Astrocyte (in vitro differentiated cells and primary cell): ENCODE measurements around the gene MFSD6. TPM values are rescaled to one million over a fixed set of nuclear protein-coding genes. Genes with fewer than 3 reads are reported as not detected.

ENCODE experiments used
- DNase-seq: peaks from one replicate; pipeline ENCODE4 v3.0.0-alpha.2; 2010; ENCODE audit warnings: low read depth
- FAIRE-seq: peaks from 2 replicates; lab custom pipeline; 2011; peaks lifted over from hg19 to GRCh38; lab: Jason Lieb, UNC
- H2AFZ ChIP-seq: 2 replicates; pipeline ENCODE4 v1.6.0; 2012; ENCODE audit warnings: low read depth, low read length, inconsistent platforms
- H3K27ac ChIP-seq: 2 replicates; pipeline ENCODE4 v1.5.1; 2011; ENCODE audit warnings: low read depth, low read length, inconsistent platforms
- H3K27me3 ChIP-seq: 2 replicates; pipeline ENCODE4 v1.6.0; 2011; ENCODE audit warnings: low read length, inconsistent platforms; ENCODE audit not compliant: insufficient read depth
- H3K36me3 ChIP-seq: 2 replicates; pipeline ENCODE4 v1.5.1; 2011; ENCODE audit warnings: low read length, inconsistent platforms; ENCODE audit not compliant: insufficient read depth
- H3K4me1 ChIP-seq: 2 replicates; pipeline ENCODE4 v1.5.1; 2011; ENCODE audit warnings: low read length, inconsistent platforms; ENCODE audit not compliant: insufficient read depth
- H3K4me2 ChIP-seq: 2 replicates; pipeline ENCODE4 v1.6.0; 2012; ENCODE audit warnings: low read length, inconsistent platforms
- H3K4me3 ChIP-seq: 2 replicates; pipeline ENCODE4 v1.5.1; 2011; ENCODE audit warnings: low read depth, mild to moderate bottlenecking, low read length, inconsistent platforms; ENCODE audit not compliant: insufficient read depth
- H3K79me2 ChIP-seq: 2 replicates; pipeline ENCODE4 v1.6.0; 2012; ENCODE audit warnings: mild to moderate bottlenecking, low read length, inconsistent platforms; ENCODE audit not compliant: insufficient read depth
- H3K9ac ChIP-seq: 2 replicates; pipeline ENCODE4 v1.6.0; 2012; ENCODE audit warnings: mild to moderate bottlenecking, low read length, inconsistent platforms
- H3K9me3 ChIP-seq: 2 replicates; pipeline ENCODE4 v1.5.1; 2012; ENCODE audit warnings: low read depth, mild to moderate bottlenecking, low read length, inconsistent platforms; ENCODE audit not compliant: insufficient read depth
- H4K20me1 ChIP-seq: 2 replicates; pipeline ENCODE4 v1.6.0; 2012; ENCODE audit warnings: low read length, inconsistent platforms; ENCODE audit not compliant: insufficient read depth
- H3K27ac Mint-ChIP-seq: one replicate; pipeline ENCODE4 v1.8.0; 2021; ENCODE audit warnings: mild to moderate bottlenecking, mixed read lengths; ENCODE audit not compliant: unreplicated experiment
- H3K27me3 Mint-ChIP-seq: one replicate; pipeline ENCODE4 v1.8.0; 2021; ENCODE audit warnings: low read depth, mixed read lengths; ENCODE audit not compliant: unreplicated experiment
- H3K36me3 Mint-ChIP-seq: one replicate; pipeline ENCODE4 v1.8.0; 2021; ENCODE audit warnings: low read depth, mixed read lengths; ENCODE audit not compliant: unreplicated experiment
- H3K4me1 Mint-ChIP-seq: one replicate; pipeline ENCODE4 v1.8.0; 2021; ENCODE audit warnings: low read depth, mixed read lengths; ENCODE audit not compliant: unreplicated experiment
- H3K4me3 Mint-ChIP-seq: one replicate; pipeline ENCODE4 v1.8.0; 2021; ENCODE audit warnings: mild to moderate bottlenecking, moderate library complexity, mixed read lengths; ENCODE audit not compliant: unreplicated experiment
- H3K9me3 Mint-ChIP-seq: one replicate; pipeline ENCODE4 v1.8.0; 2021; ENCODE audit warnings: mild to moderate bottlenecking, mixed read lengths; ENCODE audit not compliant: unreplicated experiment
- EZH2 ChIP-seq: IDR thresholded peaks from 2 replicates; pipeline ENCODE4 v1.6.1; 2012; ENCODE audit warnings: mild to moderate bottlenecking, low read length, inconsistent platforms; ENCODE audit not compliant: insufficient read depth
- total RNA-seq: library from RNA; stranded (reverse); gene quantifications from 2 replicates; pipeline ENCODE4 v1.2.1, GENCODE V29; 2021
- TF ChIP-seq, protein P1 (sequence below): IDR thresholded peaks from 2 replicates; pipeline ENCODE4 v1.5.1; 2011; ENCODE audit warnings: low read depth, mild to moderate bottlenecking, inconsistent platforms, low read length, moderate library complexity; ENCODE audit not compliant: insufficient read depth

The MFSD6 gene
- total RNA-seq, 1 donor from 2014 or later, result 2.7 TPM

DNA sequence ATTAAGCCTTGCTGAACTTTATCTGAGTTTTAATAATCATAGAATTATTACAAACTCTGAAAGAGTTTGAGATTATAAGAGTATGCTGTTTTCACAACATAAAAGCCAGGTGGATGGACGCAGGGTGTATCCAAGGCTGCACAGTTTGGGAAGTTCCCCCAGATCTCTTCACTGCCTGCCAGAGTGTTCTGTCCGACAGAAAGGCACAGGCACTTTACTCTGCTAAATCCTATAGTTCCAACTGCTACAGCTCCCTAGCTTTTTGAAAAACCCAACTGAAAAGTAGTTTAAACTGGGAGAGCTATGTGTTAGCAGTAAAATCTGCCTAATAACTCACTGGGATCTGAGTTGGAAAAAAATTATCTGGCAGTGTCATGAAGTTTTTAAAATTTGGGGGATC, 38.0 kb downstream of the MFSD6 start:
- Mint-ChIP-seq H3K27me3 (no peaks in the 10 kb centered on the region), H3K4me1 (no peaks in the 10 kb centered on the region), H3K36me3 (no peaks in the 10 kb centered on the region), H3K4me3 (no peak overlapping the region), H3K9me3 (no peaks in the 10 kb centered on the region), H3K27ac (no peak overlapping the region)
- no peak overlapping the region for H3K27ac ChIP-seq
- TF ChIP-seq, protein P1, sequence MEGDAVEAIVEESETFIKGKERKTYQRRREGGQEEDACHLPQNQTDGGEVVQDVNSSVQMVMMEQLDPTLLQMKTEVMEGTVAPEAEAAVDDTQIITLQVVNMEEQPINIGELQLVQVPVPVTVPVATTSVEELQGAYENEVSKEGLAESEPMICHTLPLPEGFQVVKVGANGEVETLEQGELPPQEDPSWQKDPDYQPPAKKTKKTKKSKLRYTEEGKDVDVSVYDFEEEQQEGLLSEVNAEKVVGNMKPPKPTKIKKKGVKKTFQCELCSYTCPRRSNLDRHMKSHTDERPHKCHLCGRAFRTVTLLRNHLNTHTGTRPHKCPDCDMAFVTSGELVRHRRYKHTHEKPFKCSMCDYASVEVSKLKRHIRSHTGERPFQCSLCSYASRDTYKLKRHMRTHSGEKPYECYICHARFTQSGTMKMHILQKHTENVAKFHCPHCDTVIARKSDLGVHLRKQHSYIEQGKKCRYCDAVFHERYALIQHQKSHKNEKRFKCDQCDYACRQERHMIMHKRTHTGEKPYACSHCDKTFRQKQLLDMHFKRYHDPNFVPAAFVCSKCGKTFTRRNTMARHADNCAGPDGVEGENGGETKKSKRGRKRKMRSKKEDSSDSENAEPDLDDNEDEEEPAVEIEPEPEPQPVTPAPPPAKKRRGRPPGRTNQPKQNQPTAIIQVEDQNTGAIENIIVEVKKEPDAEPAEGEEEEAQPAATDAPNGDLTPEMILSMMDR, result no peak
- TF ChIP-seq EZH2, result no peak
- no peak for DNase-seq
- no peaks in the 10 kb centered on the region for H4K20me1 ChIP-seq
- H3K36me3 ChIP-seq, result no peaks in the 10 kb centered on the region
- no peak overlapping the region for H3K4me2 ChIP-seq
- no peak overlapping the region for H3K9ac ChIP-seq
- no peaks in the 10 kb centered on the region for H3K27me3 ChIP-seq
- FAIRE-seq, result no peak
- H3K9me3 ChIP-seq, result no peaks in the 10 kb centered on the region
- no peak overlapping the region for H2AFZ ChIP-seq
- no peaks in the 10 kb centered on the region for H3K79me2 ChIP-seq
- no peaks in the 10 kb centered on the region for H3K4me1 ChIP-seq
- no peak overlapping the region for H3K4me3 ChIP-seq

GRCh38 chr2:190446750-190447516, 38.8 kb downstream of the MFSD6 start:
- no peak overlapping the region for H3K9ac ChIP-seq
- H3K36me3 ChIP-seq, result no peaks in the 10 kb centered on the region
- H3K79me2 ChIP-seq, result no peaks in the 10 kb centered on the region
- TF ChIP-seq, protein P1, result no peak
- TF ChIP-seq EZH2, result no peak
- no peaks in the 10 kb centered on the region for H3K36me3 Mint-ChIP-seq
- no peaks in the 10 kb centered on the region for H3K27me3 ChIP-seq
- H3K27ac ChIP-seq, result no peak overlapping the region
- no peak for FAIRE-seq
- H3K4me1 ChIP-seq, result peaks cover 4% of the 10 kb centered on the region
- H3K4me3 ChIP-seq, result no peak overlapping the region
- no peak overlapping the region for H2AFZ ChIP-seq
- H3K9me3 Mint-ChIP-seq, result no peaks in the 10 kb centered on the region
- no peak overlapping the region for H3K27ac Mint-ChIP-seq
- peaks cover 3% of the 10 kb centered on the region for H3K4me1 Mint-ChIP-seq
- no peak overlapping the region for H3K4me2 ChIP-seq
- DNase-seq, result no peak
- H4K20me1 ChIP-seq, result no peaks in the 10 kb centered on the region
- H3K27me3 Mint-ChIP-seq, result no peaks in the 10 kb centered on the region
- H3K4me3 Mint-ChIP-seq, result no peak overlapping the region
- H3K9me3 ChIP-seq, result no peaks in the 10 kb centered on the region

- Histone ChIP-seq H3K9ac (no peak overlapping the region), H3K4me2 (no peak overlapping the region), H3K4me3 (no peak overlapping the region), H3K79me2 (no peaks in the 10 kb centered on the region), H3K36me3 (no peaks in the 10 kb centered on the region), H2AFZ (no peak overlapping the region), H3K9me3 (no peaks in the 10 kb centered on the region), H3K4me1 (peaks cover 4% of the 10 kb centered on the region), H4K20me1 (no peaks in the 10 kb centered on the region), H3K27me3 (no peaks in the 10 kb centered on the region), H3K27ac (no peak overlapping the region)
- TF ChIP-seq EZH2, result no peak
- TF ChIP-seq, protein P1, result no peak
- peaks cover 3% of the 10 kb centered on the region for H3K4me1 Mint-ChIP-seq
- no peaks in the 10 kb centered on the region for H3K27me3 Mint-ChIP-seq
- H3K27ac Mint-ChIP-seq, result no peak overlapping the region
- FAIRE-seq, result no peak
- no peaks in the 10 kb centered on the region for H3K36me3 Mint-ChIP-seq
- no peaks in the 10 kb centered on the region for H3K9me3 Mint-ChIP-seq
- DNase-seq, result no peak
- H3K4me3 Mint-ChIP-seq, result no peak overlapping the region
Observed at GRCh38 chr2:190447766-190448165, 39.6 kb downstream of the MFSD6 start.
